ENCODE measurements around the gene MMP2. TPM values are rescaled to one million over a fixed set of nuclear protein-coding genes. Genes with fewer than 3 reads are reported as not detected.

The MMP2 gene
- polyA plus RNA-seq, 1 donor from 2014 or later, result 2.5 TPM

DNA sequence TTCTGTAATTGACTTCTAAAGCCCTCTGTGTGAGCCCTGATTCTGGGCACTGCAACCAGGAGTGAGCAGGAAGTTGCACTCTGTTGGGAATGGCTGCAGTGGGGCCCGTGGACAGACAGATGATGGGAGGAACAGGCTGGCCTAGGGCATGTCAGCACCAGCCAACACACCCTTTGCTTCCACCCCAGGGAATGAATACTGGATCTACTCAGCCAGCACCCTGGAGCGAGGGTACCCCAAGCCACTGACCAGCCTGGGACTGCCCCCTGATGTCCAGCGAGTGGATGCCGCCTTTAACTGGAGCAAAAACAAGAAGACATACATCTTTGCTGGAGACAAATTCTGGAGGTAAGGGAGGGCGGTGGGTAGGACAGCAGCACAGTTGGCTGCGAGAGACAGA, 19.1 kb downstream of the MMP2 start:
- Histone ChIP-seq H4K20me1 (ENCODE audit: insufficient read depth) (no peaks in the 10 kb centered on the region), H3K4me2 (ENCODE audit: low read length) (no peak overlapping the region), H3K9me2 (ENCODE audit: insufficient read depth, low read length) (no peaks in the 10 kb centered on the region), H3K36me3 (ENCODE audit: insufficient read depth, low read length) (no peaks in the 10 kb centered on the region), H2AFZ (ENCODE audit: low read depth, low read length) (no peak overlapping the region), H3K9ac (ENCODE audit: low read length) (no peak overlapping the region), H3K27me3 (ENCODE audit: insufficient read depth, low read depth, low read length) (no peaks in the 10 kb centered on the region), H3K4me3 (ENCODE audit: low read length) (no peak overlapping the region), H3K9me3 (ENCODE audit: low read length) (no peaks in the 10 kb centered on the region), H3F3A (ENCODE audit: insufficient read depth, low read length, poor library complexity, severe bottlenecking) (no peaks in the 10 kb centered on the region), H3K79me2 (replicated peaks; ENCODE audit: insufficient read depth, low read length) (no peaks in the 10 kb centered on the region), H3K27ac (ENCODE audit: low read length) (no peak overlapping the region)
- no peak for TF ChIP-seq POLR2AphosphoS5 (IDR thresholded peaks at IDR 0.05)
- TF ChIP-seq EP300 (conservative IDR thresholded peaks at IDR 0.05; ENCODE audit: poor library complexity, severe bottlenecking), result no peak
- TF ChIP-seq, protein P1, sequence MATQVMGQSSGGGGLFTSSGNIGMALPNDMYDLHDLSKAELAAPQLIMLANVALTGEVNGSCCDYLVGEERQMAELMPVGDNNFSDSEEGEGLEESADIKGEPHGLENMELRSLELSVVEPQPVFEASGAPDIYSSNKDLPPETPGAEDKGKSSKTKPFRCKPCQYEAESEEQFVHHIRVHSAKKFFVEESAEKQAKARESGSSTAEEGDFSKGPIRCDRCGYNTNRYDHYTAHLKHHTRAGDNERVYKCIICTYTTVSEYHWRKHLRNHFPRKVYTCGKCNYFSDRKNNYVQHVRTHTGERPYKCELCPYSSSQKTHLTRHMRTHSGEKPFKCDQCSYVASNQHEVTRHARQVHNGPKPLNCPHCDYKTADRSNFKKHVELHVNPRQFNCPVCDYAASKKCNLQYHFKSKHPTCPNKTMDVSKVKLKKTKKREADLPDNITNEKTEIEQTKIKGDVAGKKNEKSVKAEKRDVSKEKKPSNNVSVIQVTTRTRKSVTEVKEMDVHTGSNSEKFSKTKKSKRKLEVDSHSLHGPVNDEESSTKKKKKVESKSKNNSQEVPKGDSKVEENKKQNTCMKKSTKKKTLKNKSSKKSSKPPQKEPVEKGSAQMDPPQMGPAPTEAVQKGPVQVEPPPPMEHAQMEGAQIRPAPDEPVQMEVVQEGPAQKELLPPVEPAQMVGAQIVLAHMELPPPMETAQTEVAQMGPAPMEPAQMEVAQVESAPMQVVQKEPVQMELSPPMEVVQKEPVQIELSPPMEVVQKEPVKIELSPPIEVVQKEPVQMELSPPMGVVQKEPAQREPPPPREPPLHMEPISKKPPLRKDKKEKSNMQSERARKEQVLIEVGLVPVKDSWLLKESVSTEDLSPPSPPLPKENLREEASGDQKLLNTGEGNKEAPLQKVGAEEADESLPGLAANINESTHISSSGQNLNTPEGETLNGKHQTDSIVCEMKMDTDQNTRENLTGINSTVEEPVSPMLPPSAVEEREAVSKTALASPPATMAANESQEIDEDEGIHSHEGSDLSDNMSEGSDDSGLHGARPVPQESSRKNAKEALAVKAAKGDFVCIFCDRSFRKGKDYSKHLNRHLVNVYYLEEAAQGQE (IDR thresholded peaks at IDR 0.05; ENCODE audit: borderline replicate concordance), result no peak
- TF ChIP-seq, protein P2, sequence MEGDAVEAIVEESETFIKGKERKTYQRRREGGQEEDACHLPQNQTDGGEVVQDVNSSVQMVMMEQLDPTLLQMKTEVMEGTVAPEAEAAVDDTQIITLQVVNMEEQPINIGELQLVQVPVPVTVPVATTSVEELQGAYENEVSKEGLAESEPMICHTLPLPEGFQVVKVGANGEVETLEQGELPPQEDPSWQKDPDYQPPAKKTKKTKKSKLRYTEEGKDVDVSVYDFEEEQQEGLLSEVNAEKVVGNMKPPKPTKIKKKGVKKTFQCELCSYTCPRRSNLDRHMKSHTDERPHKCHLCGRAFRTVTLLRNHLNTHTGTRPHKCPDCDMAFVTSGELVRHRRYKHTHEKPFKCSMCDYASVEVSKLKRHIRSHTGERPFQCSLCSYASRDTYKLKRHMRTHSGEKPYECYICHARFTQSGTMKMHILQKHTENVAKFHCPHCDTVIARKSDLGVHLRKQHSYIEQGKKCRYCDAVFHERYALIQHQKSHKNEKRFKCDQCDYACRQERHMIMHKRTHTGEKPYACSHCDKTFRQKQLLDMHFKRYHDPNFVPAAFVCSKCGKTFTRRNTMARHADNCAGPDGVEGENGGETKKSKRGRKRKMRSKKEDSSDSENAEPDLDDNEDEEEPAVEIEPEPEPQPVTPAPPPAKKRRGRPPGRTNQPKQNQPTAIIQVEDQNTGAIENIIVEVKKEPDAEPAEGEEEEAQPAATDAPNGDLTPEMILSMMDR (IDR thresholded peaks at IDR 0.05; ENCODE audit: poor library complexity, severe bottlenecking), result no peak
- no peak for TF ChIP-seq TAF1 (IDR thresholded peaks at IDR 0.05; ENCODE audit: low read depth)
- TF ChIP-seq EZH2 (IDR thresholded peaks at IDR 0.05; ENCODE audit: borderline replicate concordance, insufficient read depth, low read length, poor library complexity, severe bottlenecking), result no peak
- TF ChIP-seq MXI1 (conservative IDR thresholded peaks at IDR 0.05; ENCODE audit: poor library complexity, severe bottlenecking), result no peak
- no peak for TF ChIP-seq RAD21 (conservative IDR thresholded peaks at IDR 0.05)
- no peak for TF ChIP-seq SMC3 (conservative IDR thresholded peaks at IDR 0.05; ENCODE audit: poor library complexity)

DNA sequence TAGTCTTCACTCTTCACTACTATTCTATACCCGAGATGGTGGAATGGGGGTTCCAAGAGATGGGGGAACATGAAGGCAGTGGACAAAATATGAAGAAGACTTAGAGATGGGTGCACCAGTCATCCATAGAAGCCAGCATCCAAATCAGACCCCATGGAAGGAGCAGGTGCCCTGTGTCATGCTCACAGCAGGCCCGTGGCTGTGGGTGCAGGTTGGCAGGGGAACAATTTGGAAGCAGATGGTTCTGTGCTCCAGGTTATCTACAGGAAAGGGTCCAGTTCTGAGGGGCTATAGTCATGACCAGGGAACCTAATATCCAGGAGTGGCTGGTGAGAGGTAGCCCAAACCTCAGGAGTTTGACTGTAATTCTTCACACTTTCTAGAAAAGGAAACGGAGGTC, 20.3 kb downstream of the MMP2 start:
- H4K20me1 ChIP-seq (ENCODE audit: insufficient read depth), result no peaks in the 10 kb centered on the region
- no peak for TF ChIP-seq SMC3 (conservative IDR thresholded peaks at IDR 0.05; ENCODE audit: poor library complexity)
- no peak for TF ChIP-seq POLR2AphosphoS5 (IDR thresholded peaks at IDR 0.05)
- no peak for TF ChIP-seq TAF1 (IDR thresholded peaks at IDR 0.05; ENCODE audit: low read depth)
- TF ChIP-seq RAD21 (conservative IDR thresholded peaks at IDR 0.05), result no peak
- TF ChIP-seq, protein P1 (IDR thresholded peaks at IDR 0.05; ENCODE audit: borderline replicate concordance), result no peak
- no peaks in the 10 kb centered on the region for H3K27me3 ChIP-seq (ENCODE audit: insufficient read depth, low read depth, low read length)
- H3K9ac ChIP-seq (ENCODE audit: low read length), result no peak overlapping the region
- no peaks in the 10 kb centered on the region for H3K79me2 ChIP-seq (replicated peaks; ENCODE audit: insufficient read depth, low read length)
- no peak overlapping the region for H3K27ac ChIP-seq (ENCODE audit: low read length)
- H3K4me2 ChIP-seq (ENCODE audit: low read length), result no peak overlapping the region
- no peak overlapping the region for H3K4me3 ChIP-seq (ENCODE audit: low read length)
- H2AFZ ChIP-seq (ENCODE audit: low read depth, low read length), result no peak overlapping the region
- H3K36me3 ChIP-seq (ENCODE audit: insufficient read depth, low read length), result no peaks in the 10 kb centered on the region
- no peaks in the 10 kb centered on the region for H3F3A ChIP-seq (ENCODE audit: insufficient read depth, low read length, poor library complexity, severe bottlenecking)
- no peaks in the 10 kb centered on the region for H3K9me3 ChIP-seq (ENCODE audit: low read length)
- no peaks in the 10 kb centered on the region for H3K9me2 ChIP-seq (ENCODE audit: insufficient read depth, low read length)

Measured in neural cell (in vitro differentiated cells).